Measurements from ENCODE around the gene WASF1.

DNA sequence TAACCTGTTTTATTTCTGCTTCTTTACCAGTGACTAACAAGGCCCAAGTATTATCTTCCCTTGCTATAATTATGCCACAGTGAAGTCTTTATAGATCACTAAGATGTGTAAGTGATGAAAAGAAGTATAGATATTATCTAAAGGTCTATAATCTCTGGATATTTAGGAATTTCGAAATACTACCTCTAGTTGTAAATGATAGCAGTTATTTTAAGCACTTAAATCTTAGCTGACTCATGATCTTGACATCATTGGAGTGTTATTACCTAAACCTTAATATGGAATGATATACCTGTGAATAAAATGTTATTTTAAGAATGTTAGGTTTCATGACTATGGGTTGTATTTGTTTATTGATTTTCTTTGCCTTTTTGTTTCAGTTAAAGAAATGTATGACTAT, 32.3 kb upstream of the WASF1 start:
- TF ChIP-seq POLR2A (IDR thresholded peaks at IDR 0.05) (no peak), EP300 (IDR thresholded peaks at IDR 0.05) (no peak)
- TF ChIP-seq, protein P1, sequence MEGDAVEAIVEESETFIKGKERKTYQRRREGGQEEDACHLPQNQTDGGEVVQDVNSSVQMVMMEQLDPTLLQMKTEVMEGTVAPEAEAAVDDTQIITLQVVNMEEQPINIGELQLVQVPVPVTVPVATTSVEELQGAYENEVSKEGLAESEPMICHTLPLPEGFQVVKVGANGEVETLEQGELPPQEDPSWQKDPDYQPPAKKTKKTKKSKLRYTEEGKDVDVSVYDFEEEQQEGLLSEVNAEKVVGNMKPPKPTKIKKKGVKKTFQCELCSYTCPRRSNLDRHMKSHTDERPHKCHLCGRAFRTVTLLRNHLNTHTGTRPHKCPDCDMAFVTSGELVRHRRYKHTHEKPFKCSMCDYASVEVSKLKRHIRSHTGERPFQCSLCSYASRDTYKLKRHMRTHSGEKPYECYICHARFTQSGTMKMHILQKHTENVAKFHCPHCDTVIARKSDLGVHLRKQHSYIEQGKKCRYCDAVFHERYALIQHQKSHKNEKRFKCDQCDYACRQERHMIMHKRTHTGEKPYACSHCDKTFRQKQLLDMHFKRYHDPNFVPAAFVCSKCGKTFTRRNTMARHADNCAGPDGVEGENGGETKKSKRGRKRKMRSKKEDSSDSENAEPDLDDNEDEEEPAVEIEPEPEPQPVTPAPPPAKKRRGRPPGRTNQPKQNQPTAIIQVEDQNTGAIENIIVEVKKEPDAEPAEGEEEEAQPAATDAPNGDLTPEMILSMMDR (IDR thresholded peaks at IDR 0.05), result no peak

Data from tibial nerve (tissue), 4 donors.